ENCODE data around the gene PDE4A.
A peak's percentile ranks its signal among the peaks of the same experiment; 100 is the strongest.

DNA sequence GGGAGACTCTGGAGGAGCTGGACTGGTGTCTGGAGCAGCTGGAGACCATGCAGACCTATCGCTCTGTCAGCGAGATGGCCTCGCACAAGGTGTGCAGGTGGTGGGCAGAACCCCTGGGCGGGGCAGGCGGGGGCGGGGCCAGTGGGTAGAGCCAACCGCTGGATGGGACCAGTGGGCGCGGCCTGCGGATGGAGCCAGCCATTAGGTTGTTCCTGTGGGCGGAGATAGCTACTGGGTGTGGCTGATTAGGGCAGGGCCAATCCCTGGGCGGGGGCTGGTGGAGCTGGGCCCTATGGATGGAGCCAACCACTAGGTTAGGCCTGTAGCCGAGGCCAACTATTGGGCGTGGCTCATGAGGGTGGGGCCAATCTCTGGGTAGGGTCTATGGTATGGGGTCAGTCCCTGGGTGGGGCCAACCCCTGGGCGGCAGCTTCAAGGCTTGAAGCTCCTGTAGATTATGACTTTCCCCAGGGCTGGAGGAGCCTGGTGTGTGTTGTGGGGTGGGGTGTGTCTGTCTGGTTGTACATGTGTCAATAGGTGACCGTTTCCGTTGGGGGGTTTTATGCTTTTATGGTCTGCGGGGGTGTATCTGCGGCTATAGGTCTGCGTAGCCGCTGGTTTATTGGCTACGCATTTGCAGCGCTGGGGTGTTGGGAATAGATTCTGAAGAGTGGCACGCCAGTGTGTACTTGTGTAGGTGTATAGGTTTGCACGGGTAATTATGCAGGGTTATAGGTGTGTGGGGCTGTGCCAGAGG is 30.7 kb downstream of the PDE4A start:
- TF ChIP-seq, protein P1, sequence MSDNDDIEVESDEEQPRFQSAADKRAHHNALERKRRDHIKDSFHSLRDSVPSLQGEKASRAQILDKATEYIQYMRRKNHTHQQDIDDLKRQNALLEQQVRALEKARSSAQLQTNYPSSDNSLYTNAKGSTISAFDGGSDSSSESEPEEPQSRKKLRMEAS (IDR thresholded peaks at IDR 0.05), result peak; percentile 96
- TF ChIP-seq RAD21 (IDR thresholded peaks at IDR 0.05; ENCODE audit: low read depth), result no peak
